GM18520 (cell line): ENCODE results near the gene CENPX.
A peak's percentile ranks its signal among the peaks of the same experiment; 100 is the strongest.
"Not testable (repeated sequence)": the region's sequence is repeated elsewhere in the genome, so short reads cannot be mapped to it uniquely, and the experiment has no call there.

Source experiments
- ATAC-seq: cut with Tn5 transposase; IDR thresholded peaks from one replicate; pipeline ENCODE4 v1.9.1; 2021; ENCODE audit not compliant: unreplicated experiment

CENPX gene

GRCh38 chr17:81981511-81981910, 41.2 kb downstream of the CENPX start:
- ATAC-seq: not testable (repeated sequence)

DNA sequence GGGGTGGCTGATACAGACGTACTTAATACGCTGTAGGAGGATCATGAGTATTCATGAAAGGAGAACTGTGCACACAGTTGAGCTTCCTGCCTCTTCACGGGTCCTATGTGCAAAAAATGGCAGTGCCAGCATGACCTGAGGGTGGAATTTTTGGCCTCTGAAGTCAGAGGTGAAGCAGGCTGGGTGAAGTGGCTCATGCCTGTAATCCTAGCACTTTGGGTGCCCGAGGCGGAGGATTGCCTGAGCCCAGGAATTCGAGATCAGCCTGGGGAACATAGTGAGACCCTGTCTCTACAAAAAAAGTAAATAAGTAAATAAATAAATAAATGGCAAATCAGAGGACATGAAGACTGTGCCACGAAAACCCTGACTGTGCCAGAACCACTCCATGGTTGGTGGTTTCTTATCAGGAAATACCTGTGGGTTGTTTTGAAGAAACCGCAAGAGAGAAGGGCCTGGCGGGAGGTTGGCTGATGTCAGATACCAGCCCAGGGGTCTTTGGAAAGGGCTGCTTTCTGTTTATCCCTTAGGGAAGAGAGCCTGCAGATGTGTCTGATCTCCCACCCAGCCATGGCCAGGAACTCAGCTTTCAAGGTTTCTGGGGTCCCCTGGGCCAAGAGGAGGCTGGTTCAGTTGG, 41.9 kb downstream of the CENPX start:
- no peak for ATAC-seq

- no peak for ATAC-seq
Measured at GRCh38 chr17:81980122-81980521, 42.6 kb downstream of the CENPX start.

GRCh38 chr17:81978524-81979298, 44.0 kb downstream of the CENPX start:
- no peak for ATAC-seq

DNA sequence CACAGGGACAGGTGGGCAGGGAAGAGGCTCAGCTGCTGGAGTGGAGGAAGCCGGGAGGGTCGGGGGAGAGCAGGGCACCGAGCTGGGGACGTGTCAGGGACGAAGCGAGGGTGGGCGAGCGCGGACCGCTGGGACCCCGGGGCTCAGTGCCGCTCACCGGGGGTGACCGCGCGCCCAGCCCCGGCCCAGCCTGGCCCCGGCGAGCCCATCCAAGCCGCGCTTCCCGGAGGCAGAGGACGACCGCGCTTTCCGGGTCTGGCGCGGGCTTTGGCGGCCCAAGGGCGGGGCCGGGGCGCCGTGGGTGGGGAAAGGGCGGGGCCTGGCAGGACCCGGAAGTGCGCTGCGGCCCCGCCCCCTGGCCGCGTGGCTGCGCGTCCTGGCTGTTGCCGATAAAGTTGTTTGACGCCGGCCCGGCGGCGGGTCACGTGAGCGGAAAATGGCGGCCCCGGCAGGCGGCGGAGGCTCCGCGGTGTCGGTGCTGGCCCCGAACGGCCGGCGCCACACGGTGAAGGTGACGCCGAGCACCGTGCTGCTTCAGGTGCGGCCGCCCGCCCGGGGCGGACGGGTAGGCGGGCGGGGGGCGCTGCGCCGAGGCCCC, 45.4 kb downstream of the CENPX start, which contains the start of gene ASPSCR1:
TSS of gene ASPSCR1 (plus strand) at position 419 of the 598 bp plus-strand sequence. CDS start at position 437, 18 bp downstream.
- ATAC-seq: peak; percentile 73

GRCh38 chr17:81976332-81977210, 46.1 kb downstream of the CENPX start:
- ATAC-seq: no peak

DNA sequence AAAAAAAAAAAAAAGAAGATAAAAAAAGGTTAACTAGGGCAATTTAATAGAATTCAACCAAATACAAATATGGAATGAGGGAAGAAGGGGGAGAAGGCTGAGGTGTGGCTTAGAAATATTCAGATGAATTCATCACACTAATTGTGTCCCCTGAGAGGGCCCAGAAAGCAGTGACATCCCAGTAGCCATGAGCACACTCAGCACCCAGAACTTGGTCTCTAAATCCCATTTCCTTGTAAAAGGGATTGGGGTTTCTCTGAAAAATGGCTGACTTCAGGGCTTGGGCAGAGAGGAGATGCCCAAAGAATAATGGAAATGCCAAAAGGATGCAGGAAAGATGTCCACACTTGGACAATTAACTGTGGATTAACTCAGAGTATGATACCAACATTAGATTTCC, 49.2 kb downstream of the CENPX start:
- no peak for ATAC-seq

- ATAC-seq: no peak
Measured at GRCh38 chr17:81968850-81969812, 53.5 kb downstream of the CENPX start.
